MM.1S (cell line): Measurements from ENCODE around the gene SLCO3A1.

Experiments
- DNase-seq: peaks from one replicate; pipeline ENCODE4 v3.0.0-alpha.2; 2015
- H2AFZ ChIP-seq: fragments of 300-600 bp; sonication (generic); 2 replicates; pipeline ENCODE4 v1.6.0; 2016; ENCODE audit warnings: antibody characterized with exemption, low read length
- H3F3A ChIP-seq: fragments of 300-600 bp; sonication (generic); 2 replicates; pipeline ENCODE4 v1.6.1; 2016; ENCODE audit warnings: mild to moderate bottlenecking, antibody characterized with exemption, low read length, moderate library complexity, mixed read lengths; ENCODE audit not compliant: insufficient read depth
- H3K27ac ChIP-seq: fragments of 300-600 bp; sonication (generic); 2 replicates; pipeline ENCODE4 v1.5.1; 2016; ENCODE audit warnings: mild to moderate bottlenecking, low read length
- H3K27me3 ChIP-seq: fragments of 300-600 bp; sonication (generic); replicated peaks from 2 replicates; pipeline ENCODE4 v1.6.0; 2016; ENCODE audit warnings: low read length; ENCODE audit not compliant: insufficient read depth
- H3K36me3 ChIP-seq: fragments of 300-600 bp; sonication (generic); replicated peaks from 2 replicates; pipeline ENCODE4 v1.6.1; 2016; ENCODE audit warnings: mild to moderate bottlenecking, low read length, mixed read lengths; ENCODE audit not compliant: insufficient read depth
- H3K4me1 ChIP-seq: fragments of 300-600 bp; sonication (generic); 2 replicates; pipeline ENCODE4 v1.6.1; 2016; ENCODE audit warnings: low read length, mixed read lengths
- H3K4me2 ChIP-seq: fragments of 300-600 bp; sonication (generic); 2 replicates; pipeline ENCODE4 v1.6.0; 2016; ENCODE audit warnings: low read depth, low read length
- H3K4me3 ChIP-seq: fragments of 300-600 bp; sonication (generic); 2 replicates; pipeline ENCODE4 v1.5.1; 2016; ENCODE audit warnings: low read length, mixed read lengths
- H3K79me2 ChIP-seq: fragments of 300-600 bp; sonication (generic); 2 replicates; pipeline ENCODE4 v1.6.1; 2016; ENCODE audit warnings: mixed run types, low read length, mixed read lengths
- H3K9ac ChIP-seq: fragments of 300-600 bp; sonication (generic); 2 replicates; pipeline ENCODE4 v1.6.1; 2016; ENCODE audit warnings: low read length, mixed read lengths
- H3K9me2 ChIP-seq: fragments of 300-600 bp; sonication (generic); replicated peaks from 2 replicates; pipeline ENCODE4 v1.6.1; 2016; ENCODE audit warnings: mild to moderate bottlenecking, low read length, mixed read lengths; ENCODE audit not compliant: insufficient read depth
- H3K9me3 ChIP-seq: fragments of 300-600 bp; sonication (generic); replicated peaks from 2 replicates; pipeline ENCODE4 v1.6.1; 2016; ENCODE audit warnings: mild to moderate bottlenecking, low read length, mixed read lengths; ENCODE audit not compliant: insufficient read depth
- H4K20me1 ChIP-seq: fragments of 300-600 bp; sonication (generic); 2 replicates; pipeline ENCODE4 v1.6.1; 2016; ENCODE audit warnings: mild to moderate bottlenecking, low read length, moderate library complexity, mixed read lengths; ENCODE audit not compliant: insufficient read depth
- EZH2 ChIP-seq: fragments of 300-600 bp; sonication (generic); optimal IDR thresholded peaks from 2 replicates; pipeline ENCODE3; 2017; ENCODE audit warnings: low read depth, mild to moderate bottlenecking, antibody characterized with exemption, low read length, mixed read lengths
- EZH2phosphoT487 ChIP-seq: fragments of 300-600 bp; sonication (generic); IDR thresholded peaks from 2 replicates; pipeline ENCODE4 v1.6.1; 2018; ENCODE audit warnings: antibody characterized with exemption, low read length
- TF ChIP-seq, protein P1 (sequence below): fragments of 300-600 bp; sonication (generic); IDR thresholded peaks from 2 replicates; pipeline ENCODE4 v1.5.1; 2016; ENCODE audit warnings: antibody characterized with exemption, low read length, mixed read lengths

The SLCO3A1 gene

DNA sequence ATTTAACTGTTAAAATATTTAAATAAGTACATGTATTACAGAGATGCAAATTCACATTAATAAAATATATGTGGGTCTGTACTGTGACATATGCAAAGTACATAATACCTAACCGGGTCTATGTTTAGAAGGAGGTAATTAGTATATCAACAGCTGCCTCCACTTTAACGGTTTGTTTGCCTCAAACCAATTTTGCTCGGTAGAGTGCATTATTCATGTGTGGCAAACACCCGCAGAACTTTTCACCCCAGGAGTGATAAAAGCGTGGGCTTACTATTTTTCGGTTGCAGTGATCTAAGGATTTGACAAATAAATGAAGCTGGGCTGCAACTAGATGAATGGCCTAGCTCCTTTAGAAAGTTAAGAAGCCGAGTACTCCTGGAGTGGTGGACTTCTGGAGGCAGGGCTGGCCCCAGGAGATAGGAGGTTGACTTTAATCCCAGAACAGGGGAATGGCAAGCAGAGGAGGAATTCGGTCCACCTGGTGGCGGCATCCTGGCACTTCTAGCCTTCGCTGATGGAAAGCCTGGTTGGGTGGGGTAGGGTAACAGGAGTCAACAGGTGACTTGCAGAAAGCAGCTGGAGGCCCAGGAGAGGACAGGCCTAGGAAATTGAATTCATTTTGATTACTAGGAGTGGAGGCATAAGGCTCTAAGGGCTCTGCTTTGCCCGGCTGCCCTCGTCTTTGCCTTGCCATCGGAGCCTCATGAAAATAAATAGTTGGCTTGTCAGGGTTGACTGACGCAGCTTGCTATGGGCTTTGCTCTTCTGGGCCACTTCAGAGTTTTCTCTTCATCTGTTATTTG, 2.4 kb downstream of the SLCO3A1 start:
- Histone ChIP-seq H3K79me2 (peaks cover 42% of the 10 kb centered on the region), H3K9me2 (no peaks in the 10 kb centered on the region), H3K27ac (no peak overlapping the region), H3K4me3 (no peak overlapping the region), H4K20me1 (no peaks in the 10 kb centered on the region), H3F3A (peaks cover 27% of the 10 kb centered on the region), H2AFZ (no peak overlapping the region), H3K4me1 (peaks cover 46% of the 10 kb centered on the region), H3K9me3 (no peaks in the 10 kb centered on the region), H3K27me3 (no peaks in the 10 kb centered on the region), H3K4me2 (peak overlapping the region; percentile 25; the same call in 1 of the 2 replicates), H3K9ac (no peak overlapping the region), H3K36me3 (no peaks in the 10 kb centered on the region)
- no peak for DNase-seq
- TF ChIP-seq EZH2phosphoT487 = no peak
- no peak for TF ChIP-seq EZH2

DNA sequence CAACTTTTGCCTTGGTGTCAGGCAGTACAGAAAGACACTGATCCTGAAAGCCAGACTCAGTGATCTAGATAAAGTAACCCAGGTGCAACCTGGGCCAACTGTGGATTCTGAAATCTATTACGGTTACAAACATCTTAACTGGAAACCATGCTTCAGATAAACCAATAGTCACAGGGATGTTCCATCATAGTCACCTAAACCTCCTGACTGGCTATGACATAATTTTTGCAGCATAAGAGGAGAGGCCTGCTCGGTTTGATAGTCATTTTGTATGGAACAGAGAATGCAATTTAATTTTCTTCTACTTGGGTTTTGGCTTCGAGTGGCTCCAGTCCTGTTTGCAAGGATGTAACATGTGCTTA, 3.7 kb downstream of the SLCO3A1 start:
- Histone ChIP-seq H3K9me3 (no peaks in the 10 kb centered on the region), H3K9me2 (no peaks in the 10 kb centered on the region), H4K20me1 (no peaks in the 10 kb centered on the region), H3F3A (peaks cover 26% of the 10 kb centered on the region), H3K4me2 (peak overlapping the region; percentile 10; the same call in 1 of the 2 replicates), H3K9ac (no peak overlapping the region), H2AFZ (no peak overlapping the region), H3K27me3 (no peaks in the 10 kb centered on the region), H3K4me3 (no peak overlapping the region), H3K27ac (peak overlapping the region; percentile 56; the same call in 1 of the 2 replicates), H3K79me2 (peaks cover 45% of the 10 kb centered on the region), H3K36me3 (no peaks in the 10 kb centered on the region), H3K4me1 (peaks cover 46% of the 10 kb centered on the region)
- DNase-seq = no peak
- TF ChIP-seq EZH2 (no peak), EZH2phosphoT487 (no peak)
- TF ChIP-seq, protein P1, sequence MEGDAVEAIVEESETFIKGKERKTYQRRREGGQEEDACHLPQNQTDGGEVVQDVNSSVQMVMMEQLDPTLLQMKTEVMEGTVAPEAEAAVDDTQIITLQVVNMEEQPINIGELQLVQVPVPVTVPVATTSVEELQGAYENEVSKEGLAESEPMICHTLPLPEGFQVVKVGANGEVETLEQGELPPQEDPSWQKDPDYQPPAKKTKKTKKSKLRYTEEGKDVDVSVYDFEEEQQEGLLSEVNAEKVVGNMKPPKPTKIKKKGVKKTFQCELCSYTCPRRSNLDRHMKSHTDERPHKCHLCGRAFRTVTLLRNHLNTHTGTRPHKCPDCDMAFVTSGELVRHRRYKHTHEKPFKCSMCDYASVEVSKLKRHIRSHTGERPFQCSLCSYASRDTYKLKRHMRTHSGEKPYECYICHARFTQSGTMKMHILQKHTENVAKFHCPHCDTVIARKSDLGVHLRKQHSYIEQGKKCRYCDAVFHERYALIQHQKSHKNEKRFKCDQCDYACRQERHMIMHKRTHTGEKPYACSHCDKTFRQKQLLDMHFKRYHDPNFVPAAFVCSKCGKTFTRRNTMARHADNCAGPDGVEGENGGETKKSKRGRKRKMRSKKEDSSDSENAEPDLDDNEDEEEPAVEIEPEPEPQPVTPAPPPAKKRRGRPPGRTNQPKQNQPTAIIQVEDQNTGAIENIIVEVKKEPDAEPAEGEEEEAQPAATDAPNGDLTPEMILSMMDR = no peak

DNA sequence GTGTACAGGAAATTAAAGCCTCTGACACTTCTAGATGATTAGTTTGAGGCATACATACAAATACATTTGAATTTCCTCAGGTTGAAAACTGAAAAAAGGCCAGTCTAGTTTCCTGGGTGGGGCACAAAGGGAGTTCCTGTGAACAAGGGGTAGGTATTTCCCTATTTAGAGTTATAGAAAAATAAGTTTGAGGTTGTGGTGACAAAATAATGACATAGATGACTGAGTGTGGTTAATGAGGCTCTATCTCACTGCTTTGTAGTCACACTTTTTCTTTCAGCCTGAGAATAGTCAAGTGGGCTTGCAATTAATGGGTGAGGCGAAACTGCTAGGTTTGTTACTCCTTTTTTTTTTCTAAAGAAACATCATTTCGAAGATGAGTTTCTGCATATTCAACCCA, 4.3 kb downstream of the SLCO3A1 start:
- H3K4me3 ChIP-seq = no peak overlapping the region
- no peaks in the 10 kb centered on the region for H3K36me3 ChIP-seq
- H3K4me1 ChIP-seq = peaks cover 46% of the 10 kb centered on the region
- H3K9me2 ChIP-seq = no peaks in the 10 kb centered on the region
- no peaks in the 10 kb centered on the region for H3K27me3 ChIP-seq
- peak overlapping the region; percentile 32; the same call in 1 of the 2 replicates for H3K4me2 ChIP-seq
- peak; percentile 77 for DNase-seq
- H4K20me1 ChIP-seq = no peaks in the 10 kb centered on the region
- H3K27ac ChIP-seq = peak overlapping the region; percentile 56; the same call in 1 of the 2 replicates
- TF ChIP-seq EZH2 = no peak
- TF ChIP-seq, protein P1 = no peak
- TF ChIP-seq EZH2phosphoT487 = no peak
- H3F3A ChIP-seq = peaks cover 22% of the 10 kb centered on the region
- no peak overlapping the region for H2AFZ ChIP-seq
- H3K9ac ChIP-seq = no peak overlapping the region
- H3K79me2 ChIP-seq = peaks cover 50% of the 10 kb centered on the region
- H3K9me3 ChIP-seq = no peaks in the 10 kb centered on the region

DNA sequence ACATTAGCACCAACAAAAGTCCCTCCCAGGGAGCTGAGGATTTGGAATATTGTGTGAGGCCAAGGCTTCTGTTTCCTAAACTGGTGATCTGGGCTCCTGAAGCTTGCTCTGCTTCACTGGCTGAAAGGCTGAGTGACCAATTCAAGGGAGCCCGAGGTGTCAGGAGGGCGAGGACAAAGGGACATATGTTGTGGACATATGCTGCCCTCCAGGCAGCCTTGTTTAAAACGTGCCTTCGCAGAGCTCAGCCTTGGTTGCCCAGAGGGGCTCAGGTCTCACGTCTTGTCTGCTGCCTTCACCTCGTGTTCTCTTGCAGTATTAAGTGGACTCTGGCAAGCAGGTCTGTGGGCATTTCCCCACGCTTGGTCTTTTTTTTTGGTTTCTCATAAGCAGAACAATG, 7.0 kb downstream of the SLCO3A1 start:
- TF ChIP-seq, protein P1 = no peak
- TF ChIP-seq EZH2 (no peak), EZH2phosphoT487 (no peak)
- H3K36me3 ChIP-seq = no peaks in the 10 kb centered on the region
- H3K27me3 ChIP-seq = no peaks in the 10 kb centered on the region
- H3K4me1 ChIP-seq = peaks cover 36% of the 10 kb centered on the region
- no peak overlapping the region for H3K4me2 ChIP-seq
- peaks cover 22% of the 10 kb centered on the region for H3F3A ChIP-seq
- no peak for DNase-seq
- no peak overlapping the region for H2AFZ ChIP-seq
- H3K9me2 ChIP-seq = no peaks in the 10 kb centered on the region
- H3K27ac ChIP-seq = no peak overlapping the region
- H3K4me3 ChIP-seq = no peak overlapping the region
- H3K79me2 ChIP-seq = peaks cover 54% of the 10 kb centered on the region
- no peak overlapping the region for H3K9ac ChIP-seq
- no peaks in the 10 kb centered on the region for H4K20me1 ChIP-seq
- no peaks in the 10 kb centered on the region for H3K9me3 ChIP-seq
